HG02885 (cell line): ENCODE data around the gene ZNF416.

Experiments used
- ATAC-seq: cut with Tn5 transposase; IDR thresholded peaks from one replicate; pipeline ENCODE4 v1.9.1; 2021; ENCODE audit warnings: mild to moderate bottlenecking; ENCODE audit not compliant: unreplicated experiment, poor library complexity

ZNF416 gene

GRCh38 chr19:57559404-57560025 is 19.2 kb downstream of the ZNF416 start, which contains the start of gene ZNF550:
Gene ZNF550 (minus strand): TSS chr19:57559863. CDS start chr19:57559682, 181 bp downstream.
- ATAC-seq: peak; percentile 98

- ATAC-seq: no peak
These were observed 19.7 kb downstream of the ZNF416 start for GRCh38 chr19:57559008-57559403.

- no peak for ATAC-seq
These were observed 20.2 kb downstream of the ZNF416 start for GRCh38 chr19:57558525-57558924.

GRCh38 chr19:57557659-57558058 is 21.1 kb downstream of the ZNF416 start:
- ATAC-seq: no peak

GRCh38 chr19:57552432-57552831 is 26.3 kb downstream of the ZNF416 start:
- no peak for ATAC-seq

GRCh38 chr19:57546513-57546912 is 32.2 kb downstream of the ZNF416 start:
- no peak for ATAC-seq

- no peak for ATAC-seq
These were observed 40.7 kb downstream of the ZNF416 start for GRCh38 chr19:57537953-57538547.

GRCh38 chr19:57527136-57527881 is 51.4 kb downstream of the ZNF416 start, which contains the start of gene ZNF549:
Gene ZNF549 (plus strand): TSS chr19:57527356. CDS start chr19:57527574, 218 bp downstream.
- ATAC-seq: peak; percentile 97
